NCI-H460 (cell line): ENCODE results near the gene CDH13. TPM values are rescaled to one million over a fixed set of nuclear protein-coding genes. Genes with fewer than 3 reads are reported as not detected.
A peak's percentile ranks its signal among the peaks of the same experiment; 100 is the strongest.

Experiments used
- DNase-seq: peaks from one replicate; pipeline ENCODE4 v3.0.0-alpha.2; 2016; ENCODE audit warnings: low read depth; ENCODE audit errors: extremely low read depth
- total RNA-seq: library from RNA; depleted of rRNA; stranded (reverse); fragments of >200 nt; shearing (Covaris generic); gene quantifications from 2 replicates; pipeline ENCODE4 v1.2.3, GENCODE V29; 2014

The CDH13 gene
- total RNA-seq, 1 experiment from 2014 or later = 123 TPM

DNA sequence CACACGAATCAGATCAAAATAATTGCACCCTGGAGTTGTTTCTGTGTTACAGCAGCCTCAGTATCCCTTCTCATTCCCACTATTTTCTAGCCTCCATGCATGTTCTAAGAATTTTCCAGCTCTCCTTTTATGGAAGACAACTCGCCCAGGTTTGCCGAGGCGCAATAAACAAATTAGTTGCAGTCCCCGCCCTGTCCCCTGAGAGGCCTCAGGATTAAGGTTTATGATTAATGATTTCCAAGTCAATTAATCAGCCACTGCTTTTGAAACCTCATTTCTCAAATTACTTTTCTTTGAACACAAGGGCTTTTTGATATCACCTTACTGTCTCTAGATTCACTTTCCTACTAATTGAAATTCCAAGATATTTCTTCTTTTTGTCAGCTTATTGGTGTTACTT lies 1042.7 kb downstream of the CDH13 start:
- DNase-seq = no peak

DNA sequence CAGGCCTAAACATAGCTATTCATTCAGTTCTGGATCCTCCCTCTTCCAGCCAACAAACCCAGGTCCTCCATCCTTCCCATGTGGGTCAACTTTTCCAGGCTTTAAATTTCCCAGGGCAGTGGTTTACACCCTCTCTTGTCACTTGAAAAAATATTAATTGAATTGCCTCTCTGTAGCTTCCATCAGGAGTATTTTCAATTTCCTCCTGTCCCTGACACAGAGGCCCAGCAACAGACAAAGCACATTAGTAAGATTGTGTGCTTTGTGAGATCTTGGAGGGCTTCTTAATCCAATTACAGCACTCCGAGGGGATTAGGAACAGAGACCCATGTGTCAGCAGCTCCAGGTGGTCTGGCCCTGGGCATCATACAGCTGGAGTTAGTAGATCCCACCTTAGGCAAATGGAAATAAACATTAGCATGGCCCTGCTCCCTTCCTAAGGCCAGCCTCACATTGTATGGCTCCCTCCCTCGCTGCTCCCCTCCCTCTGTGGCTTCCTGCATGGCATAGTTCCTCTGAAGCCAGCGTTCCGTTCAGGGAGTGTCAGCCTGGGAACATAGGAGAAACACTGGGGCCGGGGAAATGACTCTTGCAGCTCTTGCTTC lies 1048.3 kb downstream of the CDH13 start:
- no peak for DNase-seq

DNA sequence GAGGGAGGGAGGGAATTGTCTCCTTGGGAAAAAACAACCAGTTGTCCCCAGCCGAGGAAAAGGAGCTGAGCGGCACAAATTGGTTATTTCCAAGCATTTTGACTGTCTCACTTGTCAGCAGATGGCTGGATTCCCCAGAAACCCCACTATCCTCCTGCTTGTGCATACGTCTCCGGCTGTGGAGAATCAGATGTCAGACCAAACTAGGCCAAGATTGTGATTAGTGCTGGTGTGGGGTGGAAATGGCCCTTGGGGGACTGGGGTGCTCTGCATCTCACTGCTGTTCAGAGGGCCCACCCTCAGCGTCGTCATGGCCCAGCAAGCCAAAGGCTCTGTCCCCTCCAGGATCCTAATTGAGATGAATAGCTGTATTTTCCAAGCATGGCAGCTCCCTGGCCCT lies 1049.3 kb downstream of the CDH13 start:
- no peak for DNase-seq

DNA sequence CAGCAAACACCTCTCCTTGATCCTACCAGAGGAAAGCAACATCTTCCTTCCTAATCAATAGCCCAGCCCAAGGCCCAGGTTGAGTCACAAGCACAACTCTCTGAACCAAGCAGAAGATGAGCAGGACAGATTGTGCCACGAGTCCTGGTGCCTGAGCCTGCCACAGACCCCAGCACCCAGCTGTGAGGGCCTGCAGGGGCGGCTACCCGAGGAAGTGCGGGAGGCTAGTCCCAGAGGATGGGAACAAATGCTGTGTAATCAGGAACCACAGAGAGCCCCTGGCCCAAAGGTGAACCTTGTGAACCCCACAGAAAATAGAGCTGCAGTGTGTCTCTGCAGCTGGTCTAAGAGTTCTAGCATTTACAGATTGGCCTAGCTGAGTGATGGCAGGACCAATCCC lies 1054.2 kb downstream of the CDH13 start:
- DNase-seq = no peak

DNA sequence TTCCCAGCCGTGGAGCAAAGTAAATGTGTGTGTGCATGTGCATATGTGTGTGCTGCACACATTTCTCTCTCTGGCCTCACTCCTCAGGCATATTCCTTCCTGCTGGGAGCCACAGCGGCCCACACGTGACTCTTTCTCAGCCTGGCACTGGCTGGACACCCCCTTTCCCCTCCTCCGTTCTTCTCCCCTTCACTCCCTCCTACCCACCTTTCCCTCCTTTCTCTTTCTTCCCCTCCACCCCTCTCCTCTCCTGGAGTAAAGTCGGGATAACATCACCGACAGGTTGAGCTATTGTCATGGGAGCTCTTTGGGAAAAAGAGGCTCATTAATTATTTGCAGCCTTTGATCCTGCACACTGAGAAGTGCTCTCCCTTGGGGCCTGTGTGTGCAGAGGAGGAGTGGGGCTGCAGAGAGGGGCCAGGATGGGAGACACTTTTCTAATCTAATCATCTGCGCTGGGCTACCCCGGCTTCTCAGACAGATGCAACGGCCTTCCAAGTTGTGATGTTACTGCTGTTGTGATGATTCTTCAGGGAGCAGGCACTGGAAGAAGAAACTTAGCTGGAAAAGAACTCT lies 1054.7 kb downstream of the CDH13 start:
- no peak for DNase-seq

GRCh38 chr16:83682116-83682867 lies 1055.5 kb downstream of the CDH13 start:
- no peak for DNase-seq

GRCh38 chr16:83682868-83683235 lies 1056.1 kb downstream of the CDH13 start:
- DNase-seq = no peak

- no peak for DNase-seq
These were observed 1058.9 kb downstream of the CDH13 start for GRCh38 chr16:83685615-83686165.

- DNase-seq = no peak
These were observed 1060.0 kb downstream of the CDH13 start for GRCh38 chr16:83686726-83687125.

- peak; percentile 9 for DNase-seq
These were observed 1062.6 kb downstream of the CDH13 start for GRCh38 chr16:83689385-83689831.

GRCh38 chr16:83692224-83692623 lies 1065.5 kb downstream of the CDH13 start:
- no peak for DNase-seq

GRCh38 chr16:83698964-83699363 lies 1072.2 kb downstream of the CDH13 start:
- no peak for DNase-seq

DNA sequence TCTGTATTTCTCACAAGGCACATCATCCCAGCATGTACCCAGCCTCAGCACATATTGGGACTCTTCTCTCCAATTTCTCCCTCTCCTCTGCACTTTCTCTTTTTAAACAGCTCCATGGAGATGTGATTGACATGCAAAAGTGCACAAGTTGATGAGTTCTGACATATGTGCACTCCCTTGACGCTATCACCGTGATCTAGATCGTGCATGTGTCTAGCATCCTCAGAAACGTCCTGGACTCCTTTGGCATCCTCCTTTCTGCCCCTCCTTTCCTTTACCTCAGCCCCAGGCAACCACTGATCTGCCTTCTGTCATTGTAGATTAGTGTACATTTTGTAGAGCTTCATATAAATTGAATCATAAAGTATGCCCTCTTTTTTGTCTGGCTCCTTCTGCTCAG lies 1073.0 kb downstream of the CDH13 start:
- DNase-seq = no peak

- DNase-seq = no peak
These were observed 1074.1 kb downstream of the CDH13 start for GRCh38 chr16:83700918-83701317.

GRCh38 chr16:83701494-83701893 lies 1074.7 kb downstream of the CDH13 start:
- peak; percentile 27 for DNase-seq

GRCh38 chr16:83704656-83705055 lies 1077.9 kb downstream of the CDH13 start:
- no peak for DNase-seq

DNA sequence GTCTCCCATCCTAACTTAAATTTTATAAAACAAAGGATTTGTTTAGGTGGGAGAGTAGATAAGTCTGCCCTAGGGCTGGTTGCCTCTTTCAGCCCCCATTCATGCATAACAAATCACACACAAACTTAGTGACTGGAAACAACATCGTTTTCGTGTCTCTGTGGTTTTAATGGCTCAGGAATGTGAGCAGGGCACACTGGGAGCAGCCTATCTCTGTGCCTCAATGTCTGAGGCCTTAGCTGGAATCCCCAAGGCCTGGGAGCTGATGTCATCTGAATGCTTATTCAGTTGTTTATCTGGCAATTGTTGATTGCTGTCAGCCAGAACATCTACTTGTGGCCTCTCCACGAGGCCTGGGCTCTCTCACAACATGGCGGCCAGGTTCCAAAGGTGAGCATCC lies 1079.1 kb downstream of the CDH13 start:
- no peak for DNase-seq

GRCh38 chr16:83706394-83706793 lies 1079.6 kb downstream of the CDH13 start:
- no peak for DNase-seq

DNA sequence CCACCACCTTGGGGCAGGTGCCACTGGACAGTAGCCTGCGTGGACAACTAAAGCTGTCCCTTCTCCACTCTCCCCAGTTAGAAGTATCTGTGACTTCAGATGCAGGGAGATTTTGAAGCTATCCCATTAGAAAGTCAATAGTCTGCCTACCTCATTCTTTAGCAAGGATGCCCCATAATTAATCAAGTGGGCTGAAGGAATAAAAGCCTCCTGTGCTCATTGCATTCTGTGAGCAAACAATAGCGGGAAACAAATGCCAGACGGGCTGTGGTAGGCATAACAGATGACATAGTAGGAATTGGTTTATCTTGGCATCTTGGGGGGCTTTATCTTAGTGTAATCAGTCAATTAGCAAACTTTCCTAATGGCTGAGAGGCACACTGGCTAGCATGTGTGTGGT lies 1084.3 kb downstream of the CDH13 start:
- DNase-seq = no peak

- no peak for DNase-seq
These were observed 1086.8 kb downstream of the CDH13 start for GRCh38 chr16:83713597-83713996.

DNA sequence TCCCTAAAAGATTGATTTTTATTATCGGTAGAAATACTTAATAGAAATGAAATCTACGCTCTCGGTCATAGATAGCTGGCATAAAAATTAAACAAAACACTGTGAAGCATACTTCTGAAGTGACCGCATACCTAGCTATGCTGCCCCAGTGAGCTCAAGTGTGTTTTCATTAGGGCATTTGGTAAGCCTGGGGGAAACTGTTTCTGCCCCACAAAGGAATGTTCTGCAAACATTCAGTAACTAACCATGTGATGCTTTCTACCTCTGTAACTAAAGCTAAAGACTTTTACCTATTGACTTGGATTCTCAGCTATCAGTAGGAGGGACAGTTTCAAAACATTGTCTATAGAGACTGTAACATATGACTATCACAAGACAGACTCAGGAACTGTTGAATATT lies 1087.5 kb downstream of the CDH13 start:
- no peak for DNase-seq
